Left lung (tissue), 10 donors: Measurements from ENCODE around the gene GPC5. TPM values are rescaled to one million over a fixed set of nuclear protein-coding genes. Genes with fewer than 3 reads are reported as not detected.

Source experiments
- ATAC-seq: fragments of 200-7000 bp; cut with Tn5 transposase; one replicate; pipeline ENCODE4 v1.9.1; 2020; ENCODE audit warnings: moderate library complexity
- DNase-seq, 4 donors: peaks; one replicate each; pipeline ENCODE4 v3.0.0-alpha.2; 2013 to 2020
- H3K27ac ChIP-seq, 2 donors: fragments of 200-600 bp; sonication (generic) in 1 of 2; one replicate each; pipeline versions ENCODE4 v1.5.0 to v1.8.0; 2020 to 2021
- H3K27me3 ChIP-seq, 2 donors: fragments of 200-600 bp; sonication (generic) in 1 of 2; one replicate each; pipeline versions ENCODE4 v1.5.0 to v1.8.0; 2020 to 2021
- H3K36me3 ChIP-seq, 2 donors: fragments of 200-600 bp; sonication (generic) in 1 of 2; one replicate each; pipeline versions ENCODE4 v1.5.0 to v1.8.0; 2020 to 2021
- H3K4me1 ChIP-seq, 2 donors: fragments of 200-600 bp; one replicate each; pipeline ENCODE4 v1.8.0; 2021
- H3K4me3 ChIP-seq, 2 donors: fragments of 200-600 bp; sonication (generic) in 1 of 2; one replicate each; pipeline versions ENCODE4 v1.5.0 to v1.8.0; 2020 to 2021; ENCODE audit warnings: mild to moderate bottlenecking in 1 of 2
- H3K9me3 ChIP-seq, 2 donors: fragments of 200-600 bp; sonication (generic) in 1 of 2; one replicate each; pipeline versions ENCODE4 v1.5.0 to v1.8.0; 2020 to 2021
- CTCF ChIP-seq, 2 donors: fragments of 200-600 bp; sonication (generic) in 1 of 2; IDR thresholded peaks; one replicate each; pipeline versions ENCODE4 v1.5.0 to v1.8.0; 2021; ENCODE audit warnings: antibody characterized with exemption in 2 of 2
- intact Hi-C, 2 donors: fragments of 100-400 bp; cut with DNase I; formaldehyde crosslinking; loops; one replicate each; pipeline versions ENCODE4 v1.11.2 to v1.14.2; 2022
- polyA plus RNA-seq, 6 donors: library from polyadenylated mRNA; unstranded; fragments of 120-200 nt; gene quantifications; one replicate each; pipeline ENCODE4 v1.2.1, GENCODE V29; 2013; ENCODE audit not compliant: insufficient read length in 6 of 6
- total RNA-seq, 2 donors: library from RNA; stranded (reverse); fragmentation: NEBNext Ultra II Directional; extraction: Animal tissue kit (Norgen Biotek cat#: 25700); gene quantifications; one replicate each; pipeline ENCODE4 v1.2.1, GENCODE V29; 2021
- donor health status: DM: no; HTN: yes; CAD: no.
- donor health status: DM: no; HTN: no; CAD: no.

GPC5 gene
- total and polyA plus RNA-seq, 8 donors: 9.2 to 19.5 (median 11.5) TPM

- no peak for TF ChIP-seq CTCF (IDR thresholded peaks at IDR 0.05)
These were observed 326.2 kb downstream of the GPC5 start for GRCh38 chr13:91724591-91724990.

GRCh38 chr13:91725646-91726045, 327.2 kb downstream of the GPC5 start:
- Histone ChIP-seq H3K36me3 (no peaks in the 10 kb centered on the region), H3K27me3 (no peaks in the 10 kb centered on the region), H3K9me3 (no peaks in the 10 kb centered on the region), H3K4me1 (no peaks in the 10 kb centered on the region), H3K4me3 (no peak overlapping the region), H3K27ac (no peak overlapping the region)
- intact Hi-C loops: no loop called here
- no peak for DNase-seq
- TF ChIP-seq CTCF (IDR thresholded peaks at IDR 0.05): no peak
- ATAC-seq: no peak

More at GRCh38 chr13:91724591-91724990, 326.2 kb downstream of the GPC5 start:
- Histone ChIP-seq H3K4me3 (no peak overlapping the region), H3K27ac (no peak overlapping the region), H3K36me3 (no peaks in the 10 kb centered on the region), H3K9me3 (no peaks in the 10 kb centered on the region), H3K4me1 (no peaks in the 10 kb centered on the region), H3K27me3 (no peaks in the 10 kb centered on the region)
- no peak for DNase-seq
- intact Hi-C loops: no loop called here
- ATAC-seq: no peak

GRCh38 chr13:91726671-91727070, 328.2 kb downstream of the GPC5 start:
- H3K4me3 ChIP-seq: no peak overlapping the region
- no peaks in the 10 kb centered on the region for H3K27me3 ChIP-seq
- no peak overlapping the region for H3K27ac ChIP-seq
- no peaks in the 10 kb centered on the region for H3K36me3 ChIP-seq
- intact Hi-C loops: no loop called here
- DNase-seq (no peak), ATAC-seq (no peak)
- no peak for TF ChIP-seq CTCF (IDR thresholded peaks at IDR 0.05)
- no peaks in the 10 kb centered on the region for H3K9me3 ChIP-seq
- H3K4me1 ChIP-seq: no peaks in the 10 kb centered on the region

GRCh38 chr13:91729859-91730258, 331.4 kb downstream of the GPC5 start:
- H3K36me3 ChIP-seq: no peaks in the 10 kb centered on the region
- H3K27me3 ChIP-seq: no peaks in the 10 kb centered on the region
- TF ChIP-seq CTCF (IDR thresholded peaks at IDR 0.05): no peak
- no peak overlapping the region for H3K27ac ChIP-seq
- no peaks in the 10 kb centered on the region for H3K4me1 ChIP-seq
- intact Hi-C loops: no loop called here
- no peak overlapping the region for H3K4me3 ChIP-seq
- no peak for ATAC-seq
- H3K9me3 ChIP-seq: no peaks in the 10 kb centered on the region
- DNase-seq: no peak

GRCh38 chr13:91739751-91740150, 341.3 kb downstream of the GPC5 start:
- no peaks in the 10 kb centered on the region for H3K9me3 ChIP-seq
- H3K27ac ChIP-seq: no peak overlapping the region
- DNase-seq (no peak), ATAC-seq (no peak)
- no peak for TF ChIP-seq CTCF (IDR thresholded peaks at IDR 0.05)
- H3K36me3 ChIP-seq: no peaks in the 10 kb centered on the region
- no peak overlapping the region for H3K4me3 ChIP-seq
- H3K4me1 ChIP-seq: no peaks in the 10 kb centered on the region
- intact Hi-C loops: no loop called here
- no peaks in the 10 kb centered on the region for H3K27me3 ChIP-seq
